ENCODE results near the gene STXBP1. TPM values are rescaled to one million over a fixed set of nuclear protein-coding genes. Genes with fewer than 3 reads are reported as not detected.
"Not testable (repeated sequence)": the region's sequence is repeated elsewhere in the genome, so short reads cannot be mapped to it uniquely, and the experiment has no call there.

The STXBP1 gene
- polyA plus RNA-seq, 3 donors, result 28.9 to 35.2 (median 30.2) TPM

GRCh38 chr9:127598839-127599549, 13.1 kb upstream of the STXBP1 start:
- no peak for DNase-seq (ENCODE audit: extremely low read depth in 1 of 11, low read depth in 9 of 11, low spot score in 4 of 11)

- no peak for DNase-seq (ENCODE audit: extremely low read depth in 1 of 11, low read depth in 9 of 11, low spot score in 4 of 11)
These were observed 12.6 kb upstream of the STXBP1 start for GRCh38 chr9:127599550-127599891.

GRCh38 chr9:127603226-127603625, 8.9 kb upstream of the STXBP1 start:
- no peak for DNase-seq (ENCODE audit: extremely low read depth in 1 of 11, low read depth in 9 of 11, low spot score in 4 of 11)

GRCh38 chr9:127606043-127606442, 6.0 kb upstream of the STXBP1 start:
- no peak for DNase-seq (ENCODE audit: extremely low read depth in 1 of 11, low read depth in 9 of 11, low spot score in 4 of 11)

GRCh38 chr9:127608104-127608966, 3.7 kb upstream of the STXBP1 start:
- DNase-seq (ENCODE audit: extremely low read depth in 1 of 11, low read depth in 9 of 11, low spot score in 4 of 11), result peak in 5 of 11 donors; percentile 62 to 70 (median 69)

- no peak for DNase-seq (ENCODE audit: extremely low read depth in 1 of 11, low read depth in 9 of 11, low spot score in 4 of 11)
These were observed 526 bp upstream of the STXBP1 start for GRCh38 chr9:127611603-127611898.

- peak in 1 of 11 donors; percentile 49 for DNase-seq (ENCODE audit: extremely low read depth in 1 of 11, low read depth in 9 of 11, low spot score in 4 of 11)
These were observed 984 bp downstream of the STXBP1 start for GRCh38 chr9:127612939-127613582.

- no peak for DNase-seq (ENCODE audit: extremely low read depth in 1 of 11, low read depth in 9 of 11, low spot score in 4 of 11)
These were observed 1.5 kb downstream of the STXBP1 start for GRCh38 chr9:127613583-127613954.

GRCh38 chr9:127614961-127615360, 2.9 kb downstream of the STXBP1 start:
- DNase-seq (ENCODE audit: extremely low read depth in 1 of 11, low read depth in 9 of 11, low spot score in 4 of 11), result no peak

GRCh38 chr9:127621339-127621970, 9.4 kb downstream of the STXBP1 start:
- not testable (repeated sequence) for DNase-seq (ENCODE audit: extremely low read depth in 1 of 11, low read depth in 9 of 11, low spot score in 4 of 11)

- no peak for DNase-seq (ENCODE audit: extremely low read depth in 1 of 11, low read depth in 9 of 11, low spot score in 4 of 11)
These were observed 14.8 kb downstream of the STXBP1 start for GRCh38 chr9:127626752-127627493.

- DNase-seq (ENCODE audit: extremely low read depth in 1 of 11, low read depth in 9 of 11, low spot score in 4 of 11), result no peak
These were observed 15.4 kb downstream of the STXBP1 start for GRCh38 chr9:127627494-127627855.

GRCh38 chr9:127628758-127629467, 16.8 kb downstream of the STXBP1 start:
- DNase-seq (ENCODE audit: extremely low read depth in 1 of 11, low read depth in 9 of 11, low spot score in 4 of 11), result no peak

GRCh38 chr9:127629468-127630081, 17.5 kb downstream of the STXBP1 start:
- no peak for DNase-seq (ENCODE audit: extremely low read depth in 1 of 11, low read depth in 9 of 11, low spot score in 4 of 11)

GRCh38 chr9:127633216-127633862, 21.3 kb downstream of the STXBP1 start:
- DNase-seq (ENCODE audit: extremely low read depth in 1 of 11, low read depth in 9 of 11, low spot score in 4 of 11), result no peak

GRCh38 chr9:127634021-127634420, 21.9 kb downstream of the STXBP1 start:
- no peak for DNase-seq (ENCODE audit: extremely low read depth in 1 of 11, low read depth in 9 of 11, low spot score in 4 of 11)

GRCh38 chr9:127634698-127635097, 22.6 kb downstream of the STXBP1 start:
- DNase-seq (ENCODE audit: extremely low read depth in 1 of 11, low read depth in 9 of 11, low spot score in 4 of 11), result no peak

Measured in renal cortex interstitium (tissue), 11 donors.